ENCODE data around the gene RTN4.

RTN4 gene

GRCh38 chr2:55033921-55034320 lies 16.3 kb downstream of the RTN4 start:
- no peak for DNase-seq (ENCODE audit: low read depth in 2 of 2)

GRCh38 chr2:55033076-55033742 lies 17.0 kb downstream of the RTN4 start:
- no peak for DNase-seq (ENCODE audit: low read depth in 2 of 2)

- DNase-seq (ENCODE audit: low read depth in 2 of 2): no peak
Observed at GRCh38 chr2:55031505-55031904, 18.7 kb downstream of the RTN4 start.

- DNase-seq (ENCODE audit: low read depth in 2 of 2): no peak
Observed at GRCh38 chr2:55030766-55031165, 19.5 kb downstream of the RTN4 start.

- no peak for DNase-seq (ENCODE audit: low read depth in 2 of 2)
Observed at GRCh38 chr2:55029098-55029497, 21.2 kb downstream of the RTN4 start.

GRCh38 chr2:55027226-55027625 lies 23.0 kb downstream of the RTN4 start:
- DNase-seq (ENCODE audit: low read depth in 2 of 2): no peak

- no peak for DNase-seq (ENCODE audit: low read depth in 2 of 2)
Observed at GRCh38 chr2:55026202-55026601, 24.0 kb downstream of the RTN4 start.

- no peak for DNase-seq (ENCODE audit: low read depth in 2 of 2)
Observed at GRCh38 chr2:55025627-55026026, 24.6 kb downstream of the RTN4 start.

GRCh38 chr2:55025082-55025481 lies 25.2 kb downstream of the RTN4 start:
- no peak for DNase-seq (ENCODE audit: low read depth in 2 of 2)

GRCh38 chr2:55022476-55022875 lies 27.8 kb downstream of the RTN4 start:
- DNase-seq (ENCODE audit: low read depth in 2 of 2): no peak

GRCh38 chr2:55019526-55020258 lies 30.6 kb downstream of the RTN4 start:
- no peak for DNase-seq (ENCODE audit: low read depth in 2 of 2)

- DNase-seq (ENCODE audit: low read depth in 2 of 2): no peak
Observed at GRCh38 chr2:55018619-55019018, 31.6 kb downstream of the RTN4 start.

GRCh38 chr2:55017880-55018279 lies 32.4 kb downstream of the RTN4 start:
- DNase-seq (ENCODE audit: low read depth in 2 of 2): no peak

GRCh38 chr2:55017428-55017827 lies 32.8 kb downstream of the RTN4 start:
- DNase-seq (ENCODE audit: low read depth in 2 of 2): no peak

- DNase-seq (ENCODE audit: low read depth in 2 of 2): peak in 1 of 2 donors; percentile 13
Observed at GRCh38 chr2:55014962-55015939, 35.0 kb downstream of the RTN4 start.

- no peak for DNase-seq (ENCODE audit: low read depth in 2 of 2)
Observed at GRCh38 chr2:55013936-55014335, 36.3 kb downstream of the RTN4 start.

GRCh38 chr2:55012672-55013484 lies 37.4 kb downstream of the RTN4 start:
- no peak for DNase-seq (ENCODE audit: low read depth in 2 of 2)

- no peak for DNase-seq (ENCODE audit: low read depth in 2 of 2)
Observed at GRCh38 chr2:55011831-55012671, 38.2 kb downstream of the RTN4 start.

GRCh38 chr2:55010915-55011314 lies 39.3 kb downstream of the RTN4 start:
- DNase-seq (ENCODE audit: low read depth in 2 of 2): no peak

- peak in 1 of 2 donors; percentile 22 for DNase-seq (ENCODE audit: low read depth in 2 of 2)
Observed at GRCh38 chr2:55010149-55010591, 40.1 kb downstream of the RTN4 start.
